ENCODE data around the gene PCSK6.
"Not testable (repeated sequence)": the region's sequence is repeated elsewhere in the genome, so short reads cannot be mapped to it uniquely, and the experiment has no call there.

Gene PCSK6

GRCh38 chr15:101303408-101303807 is 186.1 kb downstream of the PCSK6 start:
- DNase-seq = no peak

- no peak for DNase-seq
Observed at GRCh38 chr15:101296418-101297405, 192.8 kb downstream of the PCSK6 start.

GRCh38 chr15:101295607-101296161 is 193.8 kb downstream of the PCSK6 start:
- no peak for DNase-seq

GRCh38 chr15:101294731-101295606 is 194.5 kb downstream of the PCSK6 start, which contains the start of gene SNRPA1:
SNRPA1 (minus strand) TSS chr15:101295248; CDS start chr15:101295178, 70 bp downstream.
- peak; percentile 73 for DNase-seq

- DNase-seq = no peak
Observed at GRCh38 chr15:101293122-101293521, 196.4 kb downstream of the PCSK6 start.

GRCh38 chr15:101288905-101289513 is 200.5 kb downstream of the PCSK6 start:
- peak; percentile 18 for DNase-seq

GRCh38 chr15:101287342-101287741 is 202.2 kb downstream of the PCSK6 start:
- not testable (repeated sequence) for DNase-seq

GRCh38 chr15:101286471-101287114 is 202.9 kb downstream of the PCSK6 start:
- no peak for DNase-seq

GRCh38 chr15:101283931-101284330 is 205.6 kb downstream of the PCSK6 start:
- DNase-seq = no peak

- DNase-seq = no peak
Observed at GRCh38 chr15:101280007-101280406, 209.5 kb downstream of the PCSK6 start.

GRCh38 chr15:101277943-101278564 is 211.5 kb downstream of the PCSK6 start:
- DNase-seq = no peak

GRCh38 chr15:101277038-101277822 is 212.3 kb downstream of the PCSK6 start, which contains the start of gene SELENOS:
SELENOS (minus strand) TSS chr15:101277485; CDS start chr15:101277417, 68 bp downstream.
- peak; percentile 53 for DNase-seq

- no peak for DNase-seq
Observed at GRCh38 chr15:101276501-101277037, 212.9 kb downstream of the PCSK6 start.

GRCh38 chr15:101275018-101275417 is 214.5 kb downstream of the PCSK6 start:
- no peak for DNase-seq

GRCh38 chr15:101273534-101273933 is 216.0 kb downstream of the PCSK6 start:
- no peak for DNase-seq

GRCh38 chr15:101272584-101272983 is 216.9 kb downstream of the PCSK6 start:
- no peak for DNase-seq

GRCh38 chr15:101269479-101270223 is 219.9 kb downstream of the PCSK6 start:
- DNase-seq = no peak

GRCh38 chr15:101267320-101268104 is 222.0 kb downstream of the PCSK6 start:
- DNase-seq = no peak

- DNase-seq = no peak
Observed at GRCh38 chr15:101266787-101267186, 222.7 kb downstream of the PCSK6 start.
